PC-9 (cell line): ENCODE measurements around the gene TAMALIN. TPM values are rescaled to one million over a fixed set of nuclear protein-coding genes. Genes with fewer than 3 reads are reported as not detected.

Experiments used
- BruUV-seq: library from RNA; stranded (reverse); fragments of 400-500 nt; replicated peaks from 2 replicates; lab custom pipeline; 2021; lab: Mats Ljungman, UMichigan
- CTCF ChIA-PET: fragments of 300-600 bp; sonication (Branson Sonifier 250); formaldehyde crosslinking; loops from one replicate; lab custom pipeline; 2022; ENCODE audit warnings: antibody characterized with exemption; lab: Charles Lee
- POLR2A ChIA-PET: fragments of 300-600 bp; sonication (Branson Sonifier 250); formaldehyde crosslinking; loops from one replicate; lab custom pipeline; 2022; ENCODE audit warnings: antibody characterized with exemption; ENCODE audit not compliant: unreplicated experiment; lab: Charles Lee
- DNase-seq, 2 experiments: peaks; one replicate each; pipeline versions ENCODE4 v3.0.0 to v3.0.0-alpha.2; 2015 to 2022; ENCODE audit warnings: mixed read lengths in 1 of 2
- H2AFZ ChIP-seq: fragments of 200-600 bp; sonication (generic); 2 replicates; pipeline ENCODE4 v1.8.1; 2017; ENCODE audit warnings: antibody characterized with exemption
- H3F3A ChIP-seq: fragments of 200-600 bp; sonication (generic); 2 replicates; pipeline ENCODE4 v1.8.1; 2017; ENCODE audit warnings: antibody characterized with exemption, mild to moderate bottlenecking, low read depth; ENCODE audit not compliant: insufficient read depth
- H3K27ac ChIP-seq: fragments of 200-600 bp; sonication (generic); 2 replicates; pipeline ENCODE4 v1.6.1; 2016; ENCODE audit warnings: mixed run types
- H3K27me3 ChIP-seq: fragments of 200-600 bp; sonication (generic); 2 replicates; pipeline ENCODE4 v1.6.1; 2016; ENCODE audit warnings: low read depth, mixed run types; ENCODE audit not compliant: insufficient read depth
- H3K36me3 ChIP-seq: fragments of 200-600 bp; sonication (generic); 2 replicates; pipeline ENCODE4 v1.6.1; 2016; ENCODE audit warnings: low read depth, mixed run types
- H3K4me1 ChIP-seq: fragments of 200-600 bp; sonication (generic); replicated peaks from 2 replicates; pipeline ENCODE4 v1.6.1; 2016; ENCODE audit warnings: mixed run types; ENCODE audit not compliant: insufficient read depth
- H3K4me2 ChIP-seq: fragments of 200-600 bp; sonication (generic); 2 replicates; pipeline ENCODE4 v1.6.1; 2017; ENCODE audit warnings: mixed run types
- H3K4me3 ChIP-seq: fragments of 200-600 bp; sonication (generic); 2 replicates; pipeline ENCODE4 v1.6.1; 2016; ENCODE audit warnings: mixed run types
- H3K79me2 ChIP-seq: fragments of 200-600 bp; sonication (generic); 2 replicates; pipeline ENCODE4 v1.6.1; 2017; ENCODE audit warnings: low read depth, mixed run types
- H3K9me2 ChIP-seq: fragments of 200-600 bp; sonication (generic); 2 replicates; pipeline ENCODE4 v1.8.1; 2017; ENCODE audit warnings: mild to moderate bottlenecking; ENCODE audit not compliant: insufficient read depth
- H3K9me3 ChIP-seq: fragments of 200-600 bp; sonication (generic); 2 replicates; pipeline ENCODE4 v1.8.1; 2016; ENCODE audit warnings: low read depth; ENCODE audit not compliant: insufficient read depth
- H4K20me1 ChIP-seq: fragments of 200-600 bp; sonication (generic); 2 replicates; pipeline ENCODE4 v1.8.1; 2017; ENCODE audit not compliant: insufficient read depth
- CTCF ChIP-seq: fragments of 200-600 bp; sonication (generic); conservative IDR thresholded peaks from 2 replicates; pipeline ENCODE4 v1.6.1; 2017; ENCODE audit warnings: mixed run types, antibody characterized with exemption, mild to moderate bottlenecking, moderate library complexity
- EZH2 ChIP-seq: fragments of 200-600 bp; sonication (generic); IDR thresholded peaks from 2 replicates; pipeline ENCODE4 v1.8.0; 2017; ENCODE audit warnings: antibody characterized with exemption, low read depth
- intact Hi-C: fragments of 100-400 bp; cut with micrococcal nuclease; formaldehyde crosslinking; loops from one replicate; pipeline ENCODE4 v1.10.0; 2022; ENCODE audit not compliant: unreplicated experiment
- total RNA-seq: library from RNA; stranded (reverse); gene quantifications from 2 replicates; pipeline ENCODE4 v1.2.3, GENCODE V29; 2021

TAMALIN gene
- total RNA-seq, 1 experiment from 2014 or later, result not detected

DNA sequence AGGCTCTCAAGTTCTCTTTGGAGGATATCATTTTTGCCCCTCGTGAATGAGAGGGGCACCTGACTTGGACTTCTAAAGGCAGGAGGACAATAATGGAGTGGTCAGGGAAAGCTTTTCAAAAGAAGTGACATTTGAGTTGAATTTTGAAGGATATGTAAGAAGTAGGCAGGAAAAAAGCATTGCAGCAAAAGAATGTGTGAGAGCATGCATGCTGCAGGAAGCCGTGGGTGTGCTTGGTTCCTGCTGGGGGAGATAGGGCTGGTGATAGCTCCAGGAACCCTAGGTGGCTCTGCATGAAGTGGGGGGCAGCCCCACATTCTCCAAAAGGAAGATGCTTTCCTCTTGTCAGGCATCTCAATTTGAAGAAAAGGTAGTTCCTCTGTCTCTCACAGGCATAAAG is 32.1 kb upstream of the TAMALIN start:
- H3K9me3 ChIP-seq, result no peaks in the 10 kb centered on the region
- no peaks in the 10 kb centered on the region for H3K27me3 ChIP-seq
- no peaks in the 10 kb centered on the region for H3K36me3 ChIP-seq
- no peak overlapping the region for H2AFZ ChIP-seq
- intact Hi-C loops, result no loop called here
- no TSS peak for BruUV-seq
- H3F3A ChIP-seq, result peaks cover 1% of the 10 kb centered on the region; the same call in 1 of the 2 replicates
- TF ChIP-seq EZH2, result no peak
- no peak for TF ChIP-seq CTCF
- H3K9me2 ChIP-seq, result no peaks in the 10 kb centered on the region
- no peaks in the 10 kb centered on the region for H3K79me2 ChIP-seq
- no peak overlapping the region for H3K4me3 ChIP-seq
- ChIA-PET CTCF (no interaction called here), POLR2A (no interaction called here)
- no peak overlapping the region for H3K4me2 ChIP-seq
- peaks cover 22% of the 10 kb centered on the region for H4K20me1 ChIP-seq
- no peak for DNase-seq
- no peak overlapping the region for H3K27ac ChIP-seq
- 0 out of 2 replicates have a peak, but pooled peaks cover 3% of the 10 kb centered on the region for H3K4me1 ChIP-seq

GRCh38 chr12:51975196-51975595 is 31.6 kb upstream of the TAMALIN start:
- POLR2A ChIA-PET, result no interaction called here
- Histone ChIP-seq H3K9me3 (no peaks in the 10 kb centered on the region), H3F3A (peaks cover 6% of the 10 kb centered on the region; the same call in 1 of the 2 replicates), H3K4me1 (0 out of 2 replicates have a peak, but pooled peaks cover 3% of the 10 kb centered on the region), H3K27ac (no peak overlapping the region), H3K27me3 (no peaks in the 10 kb centered on the region), H3K9me2 (no peaks in the 10 kb centered on the region), H3K36me3 (no peaks in the 10 kb centered on the region), H4K20me1 (peaks cover 22% of the 10 kb centered on the region), H3K79me2 (no peaks in the 10 kb centered on the region), H3K4me3 (no peak overlapping the region), H2AFZ (no peak overlapping the region), H3K4me2 (no peak overlapping the region)
- CTCF ChIA-PET, result no interaction called here
- no TSS peak for BruUV-seq
- intact Hi-C loops, result no loop called here
- no peak for TF ChIP-seq CTCF
- DNase-seq, result no peak

- ChIA-PET POLR2A (no interaction called here), CTCF (interaction anchor here (1.2 kb wide), 1 partner anchor 81 kb away, joined by 3 read pairs; no protein-coding TSS in a partner anchor)
- no TSS peak for BruUV-seq
- H3K27ac ChIP-seq, result no peak overlapping the region
- peaks cover 18% of the 10 kb centered on the region for H4K20me1 ChIP-seq
- no peak overlapping the region for H3K4me3 ChIP-seq
- H3K79me2 ChIP-seq, result no peaks in the 10 kb centered on the region
- no peaks in the 10 kb centered on the region for H3K9me3 ChIP-seq
- no peak for TF ChIP-seq EZH2
- TF ChIP-seq CTCF, result no peak
- H3K36me3 ChIP-seq, result no peaks in the 10 kb centered on the region
- 0 out of 2 replicates have a peak, but pooled peaks cover 2% of the 10 kb centered on the region for H3K4me1 ChIP-seq
- H3F3A ChIP-seq, result peaks cover 6% of the 10 kb centered on the region; the same call in 1 of the 2 replicates
- no peaks in the 10 kb centered on the region for H3K27me3 ChIP-seq
- H3K4me2 ChIP-seq, result no peak overlapping the region
- intact Hi-C loops, result no loop called here
- H2AFZ ChIP-seq, result no peak overlapping the region
- H3K9me2 ChIP-seq, result no peaks in the 10 kb centered on the region
- no peak for DNase-seq
Observed at GRCh38 chr12:51976376-51977160, 30.2 kb upstream of the TAMALIN start.
